ENCODE measurements around the gene PFN3.

Gene PFN3

GRCh38 chr5:177368869-177369644, 31.4 kb downstream of the PFN3 start:
- no peaks in the 10 kb centered on the region for H3F3A ChIP-seq (ENCODE audit: control insufficient read depth, insufficient read depth)
- H3K27ac ChIP-seq (ENCODE audit: low read depth, low read length) = no peak overlapping the region
- no peaks in the 10 kb centered on the region for H3K9me2 ChIP-seq (replicated peaks; ENCODE audit: control insufficient read depth, low read length)
- 0 out of 2 replicates have a peak, but pooled peaks cover 2% of the 10 kb centered on the region for H4K20me1 ChIP-seq (ENCODE audit: control insufficient read depth, insufficient read depth, low read depth, low read length)
- TF ChIP-seq EZH2phosphoT487 (IDR thresholded peaks at IDR 0.05; ENCODE audit: borderline replicate concordance, low read length) (no peak), CTCF (IDR thresholded peaks at IDR 0.05; ENCODE audit: low read depth, low read length, poor library complexity, severe bottlenecking) (peak; percentile 95)
- H3K27me3 ChIP-seq (ENCODE audit: control insufficient read depth, low read length) = no peaks in the 10 kb centered on the region
- H3K36me3 ChIP-seq (ENCODE audit: control insufficient read depth, low read length) = peaks cover 30% of the 10 kb centered on the region
- H3K4me2 ChIP-seq (ENCODE audit: low read length) = peak overlapping the region; percentile 26
- H3K9me3 ChIP-seq (ENCODE audit: control insufficient read depth, insufficient read depth, low read length) = no peaks in the 10 kb centered on the region
- no peak overlapping the region for H3K4me3 ChIP-seq (ENCODE audit: low read length)
- H3K4me1 ChIP-seq (ENCODE audit: control insufficient read depth, low read length) = peaks cover 33% of the 10 kb centered on the region
- H3K79me2 ChIP-seq (ENCODE audit: control insufficient read depth, low read length) = 0 out of 2 replicates have a peak, but pooled peaks cover 3% of the 10 kb centered on the region

GRCh38 chr5:177367981-177368868, 32.2 kb downstream of the PFN3 start:
- Histone ChIP-seq H3K36me3 (ENCODE audit: control insufficient read depth, low read length) (peaks cover 30% of the 10 kb centered on the region), H3K9me3 (ENCODE audit: control insufficient read depth, insufficient read depth, low read length) (no peaks in the 10 kb centered on the region), H3F3A (ENCODE audit: control insufficient read depth, insufficient read depth) (no peaks in the 10 kb centered on the region), H3K4me3 (ENCODE audit: low read length) (no peak overlapping the region), H3K4me1 (ENCODE audit: control insufficient read depth, low read length) (peaks cover 40% of the 10 kb centered on the region), H3K27ac (ENCODE audit: low read depth, low read length) (no peak overlapping the region), H3K79me2 (ENCODE audit: control insufficient read depth, low read length) (peaks cover 5% of the 10 kb centered on the region; the same call in 1 of the 2 replicates), H3K9me2 (replicated peaks; ENCODE audit: control insufficient read depth, low read length) (no peaks in the 10 kb centered on the region), H3K4me2 (ENCODE audit: low read length) (no peak overlapping the region), H3K27me3 (ENCODE audit: control insufficient read depth, low read length) (no peaks in the 10 kb centered on the region), H4K20me1 (ENCODE audit: control insufficient read depth, insufficient read depth, low read depth, low read length) (0 out of 2 replicates have a peak, but pooled peaks cover 2% of the 10 kb centered on the region)
- TF ChIP-seq EZH2phosphoT487 (IDR thresholded peaks at IDR 0.05; ENCODE audit: borderline replicate concordance, low read length) = no peak
- TF ChIP-seq CTCF (IDR thresholded peaks at IDR 0.05; ENCODE audit: low read depth, low read length, poor library complexity, severe bottlenecking) = no peak

GRCh38 chr5:177367323-177367848, 33.1 kb downstream of the PFN3 start:
- no peaks in the 10 kb centered on the region for H3F3A ChIP-seq (ENCODE audit: control insufficient read depth, insufficient read depth)
- H3K36me3 ChIP-seq (ENCODE audit: control insufficient read depth, low read length) = peaks cover 30% of the 10 kb centered on the region
- no peak overlapping the region for H3K4me2 ChIP-seq (ENCODE audit: low read length)
- no peak overlapping the region for H3K27ac ChIP-seq (ENCODE audit: low read depth, low read length)
- H3K4me3 ChIP-seq (ENCODE audit: low read length) = no peak overlapping the region
- no peaks in the 10 kb centered on the region for H3K9me3 ChIP-seq (ENCODE audit: control insufficient read depth, insufficient read depth, low read length)
- H3K27me3 ChIP-seq (ENCODE audit: control insufficient read depth, low read length) = no peaks in the 10 kb centered on the region
- H3K79me2 ChIP-seq (ENCODE audit: control insufficient read depth, low read length) = peaks cover 5% of the 10 kb centered on the region; the same call in 1 of the 2 replicates
- no peak for TF ChIP-seq EZH2phosphoT487 (IDR thresholded peaks at IDR 0.05; ENCODE audit: borderline replicate concordance, low read length)
- TF ChIP-seq CTCF (IDR thresholded peaks at IDR 0.05; ENCODE audit: low read depth, low read length, poor library complexity, severe bottlenecking) = no peak
- peaks cover 42% of the 10 kb centered on the region for H3K4me1 ChIP-seq (ENCODE audit: control insufficient read depth, low read length)
- no peaks in the 10 kb centered on the region for H3K9me2 ChIP-seq (replicated peaks; ENCODE audit: control insufficient read depth, low read length)
- H4K20me1 ChIP-seq (ENCODE audit: control insufficient read depth, insufficient read depth, low read depth, low read length) = 0 out of 2 replicates have a peak, but pooled peaks cover 2% of the 10 kb centered on the region

Measured in DOHH2 (cell line).